SJCRH30 (cell line): Measurements from ENCODE around the gene PPM1L. TPM values are rescaled to one million over a fixed set of nuclear protein-coding genes. Genes with fewer than 3 reads are reported as not detected.

Experiments used
- total RNA-seq: library from RNA; depleted of rRNA; stranded (reverse); fragments of >200 nt; shearing (Covaris generic); gene quantifications from 2 replicates; pipeline ENCODE4 v1.2.3, GENCODE V29; 2014; rRNA removed

PPM1L gene
- total RNA-seq, 1 experiment from 2014 or later: 4.2 TPM

Other genes with a start within 250 kb of the PPM1L start
- gene KPNA4, start 190.7 kb upstream of the PPM1L start, total RNA-seq: 35.3 and 35.4 TPM in 2 replicates
- not detected in 2 replicates for gene ARL14, start 79.1 kb upstream of the PPM1L start, total RNA-seq